Esophagus squamous epithelium (tissue), 5 donors: ENCODE measurements around the gene PRR33. TPM values are rescaled to one million over a fixed set of nuclear protein-coding genes. Genes with fewer than 3 reads are reported as not detected.

ENCODE experiments used
- DNase-seq: peaks from one replicate; lab custom pipeline; 2025; lab: John Stamatoyannopoulos, UW
- H3K27ac ChIP-seq, 4 donors: fragments of 200-600 bp; sonication (generic); one replicate each; pipeline ENCODE4 v1.5.1; 2016 to 2019; ENCODE audit warnings: mild to moderate bottlenecking in 1 of 4
- H3K27me3 ChIP-seq, 4 donors: fragments of 200-600 bp; sonication (generic); 1 replicate in 3 of 4; 2 replicates in 1 of 4; pipeline versions ENCODE4 v1.5.1 to v1.6.0; 2017 to 2021; ENCODE audit warnings: antibody characterized with exemption in 1 of 4
- H3K36me3 ChIP-seq, 3 donors: fragments of 200-600 bp; sonication (generic); one replicate each; pipeline ENCODE4 v1.5.1; 2016 to 2019
- H3K4me1 ChIP-seq, 3 donors: fragments of 200-600 bp; sonication (generic); one replicate each; pipeline ENCODE4 v1.5.1; 2017 to 2019
- H3K4me3 ChIP-seq, 4 donors: fragments of 200-600 bp; sonication (generic); 1 replicate in 3 of 4; 2 replicates in 1 of 4; pipeline ENCODE4 v1.5.1; 2016 to 2019; ENCODE audit warnings: mild to moderate bottlenecking in 2 of 4, moderate library complexity in 1 of 4
- H3K9me3 ChIP-seq, 3 donors: fragments of 200-600 bp; sonication (generic); one replicate each; pipeline ENCODE4 v1.5.1; 2016 to 2019
- CTCF ChIP-seq, 6 experiments: fragments of 450-650 bp in 4 of 6; fragments of 200-600 bp in 2 of 6; sonication (generic) in 2 of 6; IDR thresholded peaks; one replicate each; pipeline ENCODE4 v1.5.1; 2016 to 2019; ENCODE audit warnings: antibody characterized with exemption in 6 of 6, mild to moderate bottlenecking in 4 of 6, moderate library complexity in 4 of 6
- POLR2A ChIP-seq, 4 donors: fragments of 450-650 bp; IDR thresholded peaks; one replicate each; pipeline ENCODE4 v1.6.1; 2017; ENCODE audit warnings: antibody characterized with exemption in 4 of 4, mild to moderate bottlenecking in 4 of 4, moderate library complexity in 3 of 4
- WGBS, 2 donors: methylation state at CpG; one replicate each; pipeline ENCODE4 v1.1.5; 2018; 5-methylcytosine and 5-hydroxymethylcytosine counted together
- intact Hi-C: fragments of 100-400 bp; cut with DNase I; formaldehyde crosslinking; loops from one replicate; pipeline ENCODE4 v1.15.0; 2022
- total RNA-seq, 4 donors: library from RNA; depleted of rRNA; stranded (reverse); fragments of >200 nt; gene quantifications; one replicate each; pipeline ENCODE4 v1.1.0, GENCODE V29; 2016
- donor health status: DM: yes; HTN: yes; CAD: no.

The PRR33 gene
- total RNA-seq, 4 donors from 2014 or later, result not detected

- intact Hi-C loops, result loop anchor here (10.0 kb wide), 1 partner anchor 78 kb away; no protein-coding TSS in a partner anchor
- TF ChIP-seq CTCF (IDR thresholded peaks at IDR 0.05), result no peak
- TF ChIP-seq POLR2A (IDR thresholded peaks at IDR 0.05), result no peak
- H3K27me3 ChIP-seq, result no peaks in the 10 kb centered on the region
- 74 to 81% methylated on average over 7 to 8 of the region's 9 CpGs for WGBS, 2 donors
- no peak overlapping the region for H3K27ac ChIP-seq
- no peak overlapping the region for H3K4me3 ChIP-seq
- H3K36me3 ChIP-seq, result no peaks in the 10 kb centered on the region
- H3K4me1 ChIP-seq, result peaks cover 0 to 67% (median 13%) of the 10 kb centered on the region in 3 donors
- DNase-seq, result no peak
- no peaks in the 10 kb centered on the region for H3K9me3 ChIP-seq
Measured at GRCh38 chr11:1846453-1846932, 45.2 kb downstream of the PRR33 start.

- Histone ChIP-seq H3K4me1 (peaks cover 0 to 71% (median 13%) of the 10 kb centered on the region in 3 donors), H3K27me3 (no peaks in the 10 kb centered on the region), H3K4me3 (no peak overlapping the region), H3K9me3 (no peaks in the 10 kb centered on the region), H3K36me3 (no peaks in the 10 kb centered on the region), H3K27ac (peak overlapping the region in 2 of 4 donors; percentile 3 to 6)
- DNase-seq, result no peak
- WGBS, 2 donors, result 60 to 72% methylated on average over 9 to 10 of the region's 21 CpGs
- no peak for TF ChIP-seq CTCF (IDR thresholded peaks at IDR 0.05)
- TF ChIP-seq POLR2A (IDR thresholded peaks at IDR 0.05), result no peak
- intact Hi-C loops, result loop anchor here (10.0 kb wide), 1 partner anchor 79 kb away; no protein-coding TSS in a partner anchor
Measured at GRCh38 chr11:1845561-1846452, 45.9 kb downstream of the PRR33 start.

GRCh38 chr11:1845095-1845429 lies 46.6 kb downstream of the PRR33 start:
- TF ChIP-seq CTCF (IDR thresholded peaks at IDR 0.05) (no peak), POLR2A (IDR thresholded peaks at IDR 0.05) (no peak)
- Histone ChIP-seq H3K4me3 (no peak overlapping the region), H3K9me3 (no peaks in the 10 kb centered on the region), H3K36me3 (no peaks in the 10 kb centered on the region), H3K27ac (peak overlapping the region in 2 of 4 donors; percentile 23 to 33), H3K4me1 (peaks cover 0 to 78% (median 13%) of the 10 kb centered on the region in 3 donors), H3K27me3 (no peaks in the 10 kb centered on the region)
- 50 to 79% methylated on average over 1 of the region's 1 CpG for WGBS, 2 donors
- intact Hi-C loops, result loop anchor here (10.0 kb wide), 1 partner anchor 80 kb away; no protein-coding TSS in a partner anchor
- no peak for DNase-seq

GRCh38 chr11:1844221-1845094 lies 47.2 kb downstream of the PRR33 start:
- Histone ChIP-seq H3K27ac (peak overlapping the region in 3 of 4 donors; percentile 30 to 78 (median 33)), H3K4me1 (peaks cover 0 to 78% (median 13%) of the 10 kb centered on the region in 3 donors), H3K27me3 (no peaks in the 10 kb centered on the region), H3K9me3 (no peaks in the 10 kb centered on the region), H3K4me3 (peak overlapping the region in 1 of 4 donors; percentile 19), H3K36me3 (no peaks in the 10 kb centered on the region)
- TF ChIP-seq POLR2A (IDR thresholded peaks at IDR 0.05), result no peak
- no peak for TF ChIP-seq CTCF (IDR thresholded peaks at IDR 0.05)
- intact Hi-C loops, result loop anchor here (10.0 kb wide), 1 partner anchor 80 kb away; no protein-coding TSS in a partner anchor
- no peak for DNase-seq
- 44 to 46% methylated on average over 16 to 22 of the region's 23 CpGs for WGBS, 2 donors
